Activated CD8-positive, alpha-beta T cell treated with anti-CD3 and anti-CD28 coated beads for 36 hours (primary cell): ENCODE data around the gene IFRD2. TPM values are rescaled to one million over a fixed set of nuclear protein-coding genes. Genes with fewer than 3 reads are reported as not detected.
A peak's percentile ranks its signal among the peaks of the same experiment; 100 is the strongest.

Experiments
- ATAC-seq: fragments of 200-7000 bp; cut with Tn5 transposase; one replicate; pipeline ENCODE4 v1.10.0; 2021; ENCODE audit warnings: mild to moderate bottlenecking, moderate library complexity
- CTCF ChIA-PET: fragments of 350-600 bp; sonication (Branson Sonifier 250); formaldehyde crosslinking; loops from one replicate; lab custom pipeline; 2021; ENCODE audit warnings: antibody characterized with exemption; lab: Charles Lee
- POLR2A ChIA-PET: fragments of 350-600 bp; sonication (Branson Sonifier 250); formaldehyde crosslinking; loops from one replicate; lab custom pipeline; 2021; ENCODE audit warnings: antibody characterized with exemption; lab: Charles Lee
- DNase-seq: peaks from one replicate; pipeline ENCODE4 v3.0.0-alpha.2; 2020
- H3K27ac Mint-ChIP-seq: one replicate; pipeline ENCODE4 v1.8.0; 2021; ENCODE audit warnings: mild to moderate bottlenecking, mixed read lengths
- H3K27me3 Mint-ChIP-seq: one replicate; pipeline ENCODE4 v1.8.0; 2021; ENCODE audit warnings: mixed read lengths
- H3K36me3 Mint-ChIP-seq: one replicate; pipeline ENCODE4 v1.8.0; 2021; ENCODE audit warnings: low read depth, mixed read lengths
- H3K4me1 Mint-ChIP-seq: one replicate; pipeline ENCODE4 v1.8.0; 2021; ENCODE audit warnings: low read depth, mixed read lengths
- H3K4me3 Mint-ChIP-seq: one replicate; pipeline ENCODE4 v1.8.0; 2021; ENCODE audit warnings: mild to moderate bottlenecking, moderate library complexity, mixed read lengths
- H3K9me3 Mint-ChIP-seq: one replicate; pipeline ENCODE4 v1.8.0; 2021; ENCODE audit warnings: mixed read lengths
- CTCF ChIP-seq: fragments of 200-600 bp; IDR thresholded peaks from one replicate; pipeline ENCODE4 v1.8.0; 2022; ENCODE audit warnings: antibody characterized with exemption, mild to moderate bottlenecking
- intact Hi-C: fragments of 100-400 bp; cut with micrococcal nuclease; formaldehyde crosslinking; loops from one replicate; pipeline ENCODE4 v1.10.0; 2022
- total RNA-seq, 2 experiments: library from RNA; stranded (reverse); gene quantifications; one replicate each; pipeline ENCODE4 v1.2.3, GENCODE V29; 2021

Gene IFRD2
- total RNA-seq, 2 experiments from 2014 or later = 132 to 133 TPM

- H3K4me3 Mint-ChIP-seq = peak overlapping the region; percentile 24
- ATAC-seq (no peak), DNase-seq (no peak)
- H3K4me1 Mint-ChIP-seq = peaks cover 70% of the 10 kb centered on the region
- TF ChIP-seq CTCF = no peak
- intact Hi-C loops = no loop called here
- ChIA-PET POLR2A (interaction anchor here (1.2 to 3.8 kb wide), 6 partner anchors 8 to 48 kb away, joined by 3 to 14 read pairs (median 5); no protein-coding TSS in a partner anchor), CTCF (interaction anchor here (1.0 to 8.0 kb wide), 3 partner anchors 10 to 49 kb away, joined by 3 to 239 read pairs (median 8); partner anchors contain the start of gene GNAI2)
- H3K27me3 Mint-ChIP-seq = no peaks in the 10 kb centered on the region
- no peaks in the 10 kb centered on the region for H3K9me3 Mint-ChIP-seq
- peaks cover 26% of the 10 kb centered on the region for H3K36me3 Mint-ChIP-seq
- H3K27ac Mint-ChIP-seq = peak overlapping the region; percentile 95
These were observed 51.1 kb downstream of the IFRD2 start for GRCh38 chr3:50241163-50241562.

- H3K9me3 Mint-ChIP-seq = no peaks in the 10 kb centered on the region
- no peak for TF ChIP-seq CTCF
- no peak for ATAC-seq
- intact Hi-C loops = no loop called here
- no peak for DNase-seq
- CTCF ChIA-PET = interaction anchor here (0.9 to 8.0 kb wide), 3 partner anchors 8 to 47 kb away, joined by 3 to 239 read pairs (median 8); partner anchors contain the start of gene GNAI2
- H3K36me3 Mint-ChIP-seq = peaks cover 26% of the 10 kb centered on the region
- POLR2A ChIA-PET = interaction anchor here (1.0 kb wide), 1 partner anchor 12 kb away, joined by 3 read pairs; no protein-coding TSS in a partner anchor
- peaks cover 63% of the 10 kb centered on the region for H3K4me1 Mint-ChIP-seq
- H3K27me3 Mint-ChIP-seq = no peaks in the 10 kb centered on the region
- H3K4me3 Mint-ChIP-seq = peak overlapping the region; percentile 91
- H3K27ac Mint-ChIP-seq = peak overlapping the region; percentile 95
These were observed 52.6 kb downstream of the IFRD2 start for GRCh38 chr3:50239649-50240048.

DNA sequence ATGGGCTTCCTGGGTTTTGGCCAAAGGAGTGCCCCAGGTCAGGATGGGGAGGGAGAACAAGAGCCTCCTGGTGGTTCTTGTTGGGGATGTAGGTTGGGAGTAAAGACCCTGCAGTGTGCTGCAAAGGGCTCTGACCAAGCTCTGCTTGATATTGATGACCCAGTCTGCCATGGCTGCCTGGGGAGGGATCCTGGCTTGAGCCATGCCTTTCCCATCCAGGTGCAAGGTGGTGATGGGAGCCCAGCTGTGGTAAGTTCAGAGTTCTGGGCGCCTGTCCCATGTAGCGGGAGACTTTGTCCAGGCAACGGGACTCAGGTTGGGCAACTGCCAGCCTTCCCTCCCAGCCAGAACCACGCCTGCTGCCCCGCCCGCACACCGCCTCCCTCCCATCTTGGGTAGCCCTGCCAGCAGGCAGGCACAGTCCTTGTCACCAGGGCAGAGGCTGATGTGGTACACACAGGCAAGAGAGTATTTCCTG is 53.6 kb downstream of the IFRD2 start:
- no peaks in the 10 kb centered on the region for H3K9me3 Mint-ChIP-seq
- POLR2A ChIA-PET = interaction anchor here (0.7 to 4.2 kb wide), 4 partner anchors 9 to 53 kb away, joined by 3 to 29 read pairs (median 4); no protein-coding TSS in a partner anchor
- TF ChIP-seq CTCF = no peak
- peak; percentile 19 for DNase-seq
- peak overlapping the region; percentile 95 for H3K27ac Mint-ChIP-seq
- peaks cover 56% of the 10 kb centered on the region for H3K4me1 Mint-ChIP-seq
- peak overlapping the region; percentile 91 for H3K4me3 Mint-ChIP-seq
- H3K36me3 Mint-ChIP-seq = peaks cover 23% of the 10 kb centered on the region
- CTCF ChIA-PET = interaction anchor here (1.3 to 14.8 kb wide), 3 partner anchors 5 to 31 kb away, joined by 3 to 239 read pairs (median 36); no protein-coding TSS in a partner anchor
- ATAC-seq = no peak
- intact Hi-C loops = no loop called here
- no peaks in the 10 kb centered on the region for H3K27me3 Mint-ChIP-seq

- H3K4me3 Mint-ChIP-seq = peak overlapping the region; percentile 91
- H3K27ac Mint-ChIP-seq = peak overlapping the region; percentile 95
- no peak for TF ChIP-seq CTCF
- H3K9me3 Mint-ChIP-seq = no peaks in the 10 kb centered on the region
- intact Hi-C loops = no loop called here
- ChIA-PET CTCF (interaction anchor here (0.8 to 14.8 kb wide), 4 partner anchors 6 to 44 kb away, joined by 3 to 239 read pairs (median 20); no protein-coding TSS in a partner anchor), POLR2A (interaction anchor here (0.7 to 4.2 kb wide), 8 partner anchors 9 to 122 kb away, joined by 3 to 29 read pairs (median 4); no protein-coding TSS in a partner anchor)
- peaks cover 21% of the 10 kb centered on the region for H3K36me3 Mint-ChIP-seq
- DNase-seq (peak; percentile 96), ATAC-seq (peak; percentile 47)
- H3K27me3 Mint-ChIP-seq = no peaks in the 10 kb centered on the region
- H3K4me1 Mint-ChIP-seq = peaks cover 51% of the 10 kb centered on the region
These were observed 54.3 kb downstream of the IFRD2 start for GRCh38 chr3:50237754-50238548.

Other genes starting within 250 kb of the IFRD2 start
- 100 to 1,000 TPM; 103 to 106 TPM for gene RBM5, start 203.5 kb downstream of the IFRD2 start, total RNA-seq
- under 1 TPM; 0.34 to 0.43 TPM for gene SEMA3F, start 137.1 kb downstream of the IFRD2 start, total RNA-seq
- gene GNAT1, start 100.8 kb downstream of the IFRD2 start, total RNA-seq = under 1 TPM; 0.11 to 0.23 TPM
- gene SLC38A3, start 87.2 kb downstream of the IFRD2 start, total RNA-seq = under 1 TPM in 1 of 2 experiments, not detected in 1; 0.22 TPM
- 100 to 1,000 TPM; 238 to 242 TPM for gene GNAI2, start 56.2 kb downstream of the IFRD2 start, total RNA-seq
- gene SEMA3B, start 23.3 kb downstream of the IFRD2 start, total RNA-seq = 1 to 10 TPM; 1.6 to 2.3 TPM
- gene LSMEM2, start 13.3 kb downstream of the IFRD2 start, total RNA-seq = not detected
- 1 to 10 TPM; 3.3 to 4.1 TPM for gene HYAL3, start 7.0 kb upstream of the IFRD2 start, total RNA-seq
- 10 to 100 TPM; 23.2 to 23.4 TPM for gene NAA80, start 7.0 kb upstream of the IFRD2 start, total RNA-seq
- gene HYAL1, start 11.1 kb upstream of the IFRD2 start, total RNA-seq = not detected
- 1 to 10 TPM; 3.9 to 4.1 TPM for gene HYAL2, start 30.3 kb upstream of the IFRD2 start, total RNA-seq
- 10 to 100 TPM; 16.7 to 19.5 TPM for gene TUSC2, start 35.8 kb upstream of the IFRD2 start, total RNA-seq
- gene RASSF1, start 48.4 kb upstream of the IFRD2 start, total RNA-seq = 10 to 100 TPM; 75.8 to 76.5 TPM
- 1 to 10 TPM; 1.5 to 2.6 TPM for gene ZMYND10, start 53.3 kb upstream of the IFRD2 start, total RNA-seq
- 10 to 100 TPM; 41.3 to 44.7 TPM for gene NPRL2, start 58.3 kb upstream of the IFRD2 start, total RNA-seq
- gene CYB561D2, start 58.4 kb upstream of the IFRD2 start, total RNA-seq = 10 to 100 TPM; 17.1 to 18.2 TPM
- 10 to 100 TPM; 15.2 to 16.8 TPM for gene TMEM115, start 67.1 kb upstream of the IFRD2 start, total RNA-seq
- 1 to 10 TPM; 1.6 to 2.1 TPM for gene CACNA2D2, start 211.2 kb upstream of the IFRD2 start, total RNA-seq